HepG2 (cell line): ENCODE measurements around the gene HYAL2. TPM values are rescaled to one million over a fixed set of nuclear protein-coding genes. Genes with fewer than 3 reads are reported as not detected.

Source experiments
- ARID3A ChIP-seq: IDR thresholded peaks from 2 replicates; pipeline ENCODE4 v1.6.1; 2012; ENCODE audit warnings: low read depth, low read length, improper control_type of control experiment
- CHCHD3 ChIP-seq: sonication (generic); formaldehyde crosslinking; IDR thresholded peaks from 2 replicates; pipeline ENCODE4 v1.8.0; 2022; ENCODE audit warnings: mild to moderate bottlenecking, missing genetic modification reagents, moderate library complexity
- DR1 ChIP-seq: sonication (generic); formaldehyde crosslinking; IDR thresholded peaks from 2 replicates; pipeline ENCODE4 v1.8.0; 2021; ENCODE audit warnings: mild to moderate bottlenecking, missing genetic modification reagents, inconsistent platforms
- FOSL2 ChIP-seq: sonication (generic); formaldehyde crosslinking; IDR thresholded peaks from 2 replicates; pipeline ENCODE4 v1.4.0; 2020; ENCODE audit warnings: missing genetic modification reagents
- FOXO1 ChIP-seq: sonication (generic); formaldehyde crosslinking; IDR thresholded peaks from 2 replicates; pipeline ENCODE4 v1.4.0; 2020; ENCODE audit warnings: missing genetic modification reagents
- KDM2A ChIP-seq: sonication (generic); formaldehyde crosslinking; IDR thresholded peaks from 2 replicates; pipeline ENCODE4 v1.4.0; 2020; ENCODE audit warnings: low read depth, missing genetic modification reagents, borderline replicate concordance
- KDM3A ChIP-seq: IDR thresholded peaks from 2 replicates; pipeline ENCODE4 v1.6.1; 2018; ENCODE audit warnings: low read depth, missing compliant biosample characterization
- MLXIP ChIP-seq: sonication (generic); formaldehyde crosslinking; IDR thresholded peaks from 2 replicates; pipeline ENCODE4 v1.9.0; 2021; ENCODE audit warnings: missing genetic modification reagents, borderline replicate concordance
- MTERF4 ChIP-seq: sonication (generic); formaldehyde crosslinking; IDR thresholded peaks from 2 replicates; pipeline ENCODE4 v1.8.0; 2023; ENCODE audit warnings: mild to moderate bottlenecking, missing genetic modification reagents
- NR1H2 ChIP-seq: sonication (generic); formaldehyde crosslinking; IDR thresholded peaks from 2 replicates; pipeline ENCODE4 v1.8.1; 2022; ENCODE audit warnings: low read depth, missing genetic modification reagents, borderline replicate concordance
- PAX8 ChIP-seq: sonication (generic); formaldehyde crosslinking; IDR thresholded peaks from 2 replicates; pipeline ENCODE4 v1.8.0; 2022; ENCODE audit warnings: mild to moderate bottlenecking, missing genetic modification reagents, borderline replicate concordance
- SATB2 ChIP-seq: sonication (generic); formaldehyde crosslinking; IDR thresholded peaks from 2 replicates; pipeline ENCODE4 v1.5.0; 2020; ENCODE audit warnings: missing genetic modification reagents
- TRAFD1 ChIP-seq: sonication (generic); formaldehyde crosslinking; IDR thresholded peaks from 2 replicates; pipeline ENCODE4 v1.5.1; 2020; ENCODE audit warnings: missing genetic modification reagents, mild to moderate bottlenecking, borderline replicate concordance
- ZFX ChIP-seq: sonication (generic); formaldehyde crosslinking; IDR thresholded peaks from 2 replicates; pipeline ENCODE4 v1.4.0; 2020; ENCODE audit warnings: mild to moderate bottlenecking, low read depth, missing genetic modification reagents, moderate library complexity
- ZNF280B ChIP-seq: sonication (generic); formaldehyde crosslinking; IDR thresholded peaks from 2 replicates; pipeline ENCODE4 v1.5.0; 2020; ENCODE audit warnings: missing genetic modification reagents, mild to moderate bottlenecking, borderline replicate concordance
- ZNF331 ChIP-seq: sonication (generic); formaldehyde crosslinking; IDR thresholded peaks from 2 replicates; pipeline ENCODE4 v1.4.0; 2020; ENCODE audit warnings: missing genetic modification reagents
- ZNF615 ChIP-seq: sonication (generic); formaldehyde crosslinking; IDR thresholded peaks from 2 replicates; pipeline ENCODE4 v1.5.0; 2020; ENCODE audit warnings: mild to moderate bottlenecking, missing genetic modification reagents, borderline replicate concordance
- ZSCAN31 ChIP-seq: sonication (generic); formaldehyde crosslinking; IDR thresholded peaks from 2 replicates; pipeline ENCODE4 v1.5.0; 2020; ENCODE audit warnings: low read depth, mild to moderate bottlenecking, missing genetic modification reagents
- polyA plus RNA-seq, 8 experiments: library from polyadenylated mRNA; depleted of rRNA in 3 of 8; stranded (reverse) in 7 of 8; unstranded in 1 of 8; fragments of >200 nt; fragmentation: Illumina TruSeq in 4 of 8; extraction: Trizol in 4 of 8; gene quantifications; 2 replicates each; pipeline versions ENCODE4 v1.2.1 to v1.2.3, GENCODE V29; 2011 to 2016; ENCODE audit warnings: low read depth in 4 of 8, missing spikeins in 1 of 8, mixed read lengths in 1 of 8; ENCODE audit not compliant: insufficient read depth in 1 of 8
- total RNA-seq, 5 experiments: library from RNA; depleted of rRNA; stranded (reverse); fragments of >200 nt; fragmentation: Illumina TruSeq; extraction: Trizol; gene quantifications; 2 replicates each; pipeline ENCODE4 v1.2.3, GENCODE V29; 2016; ENCODE audit warnings: low read depth in 1 of 5

The HYAL2 gene
- total and polyA plus RNA-seq, 2 of the 13 experiments (the other 11 are each of a cell fraction or from before 2014, with no cell fraction given) = 76.2 to 102 TPM

GRCh38 chr3:50358911-50359759 lies 36.6 kb upstream of the HYAL2 start, which contains the start of gene TMEM115 (continued):
- TF ChIP-seq DR1 (CRISPR knock-in tag) (peak; percentile 82), ZNF280B (CRISPR knock-in tag) (peak; percentile 74; the same call in 1 of the 2 replicates), MLXIP (CRISPR knock-in tag) (no peak), ZNF615 (CRISPR knock-in tag) (no peak), NR1H2 (CRISPR knock-in tag) (no peak; the same call in 1 of the 2 replicates), ARID3A (no peak), PAX8 (peak; percentile 61; the same call in 1 of the 2 replicates), ZNF331 (CRISPR knock-in tag) (peak; percentile 54), FOXO1 (peak; percentile 13; the same call in 1 of the 2 replicates), ZFX (CRISPR knock-in tag) (peak; percentile 100), SATB2 (CRISPR knock-in tag) (no peak; the same call in 1 of the 2 replicates), KDM3A (no peak), TRAFD1 (no peak), CHCHD3 (CRISPR knock-in tag) (0 out of 2 replicates have a peak, but pooled peaks have one; percentile 39), KDM2A (peak; percentile 96), FOSL2 (CRISPR knock-in tag) (peak; percentile 26; the same call in 1 of the 2 replicates), ZSCAN31 (CRISPR knock-in tag) (peak; percentile 70), MTERF4 (CRISPR knock-in tag) (no peak)
